GM21381 (cell line): ENCODE data around the gene FOXN3.

Experiments used
- ATAC-seq: cut with Tn5 transposase; IDR thresholded peaks from one replicate; pipeline ENCODE4 v1.9.1; 2021; ENCODE audit warnings: mild to moderate bottlenecking, moderate library complexity; ENCODE audit not compliant: unreplicated experiment

The FOXN3 gene

GRCh38 chr14:89411976-89412375 lies 5.1 kb downstream of the FOXN3 start:
- ATAC-seq = no peak

GRCh38 chr14:89409961-89410360 lies 7.1 kb downstream of the FOXN3 start:
- no peak for ATAC-seq

- ATAC-seq = no peak
Observed at GRCh38 chr14:89408907-89409700, 7.9 kb downstream of the FOXN3 start.

- no peak for ATAC-seq
Observed at GRCh38 chr14:89407856-89408255, 9.2 kb downstream of the FOXN3 start.

GRCh38 chr14:89406941-89407340 lies 10.1 kb downstream of the FOXN3 start:
- no peak for ATAC-seq

GRCh38 chr14:89406361-89406760 lies 10.7 kb downstream of the FOXN3 start:
- no peak for ATAC-seq

- ATAC-seq = no peak
Observed at GRCh38 chr14:89405712-89406111, 11.3 kb downstream of the FOXN3 start.

- no peak for ATAC-seq
Observed at GRCh38 chr14:89402363-89402762, 14.7 kb downstream of the FOXN3 start.

- no peak for ATAC-seq
Observed at GRCh38 chr14:89401761-89402160, 15.3 kb downstream of the FOXN3 start.

- ATAC-seq = no peak
Observed at GRCh38 chr14:89401241-89401640, 15.8 kb downstream of the FOXN3 start.

- no peak for ATAC-seq
Observed at GRCh38 chr14:89400529-89400928, 16.5 kb downstream of the FOXN3 start.

GRCh38 chr14:89399594-89400068 lies 17.4 kb downstream of the FOXN3 start:
- ATAC-seq = no peak

GRCh38 chr14:89399157-89399556 lies 17.9 kb downstream of the FOXN3 start:
- ATAC-seq = no peak

- ATAC-seq = no peak
Observed at GRCh38 chr14:89397569-89398230, 19.3 kb downstream of the FOXN3 start.

- ATAC-seq = no peak
Observed at GRCh38 chr14:89394972-89395371, 22.1 kb downstream of the FOXN3 start.

- ATAC-seq = no peak
Observed at GRCh38 chr14:89393222-89393745, 23.7 kb downstream of the FOXN3 start.

GRCh38 chr14:89392181-89392580 lies 24.9 kb downstream of the FOXN3 start:
- ATAC-seq = no peak

GRCh38 chr14:89391556-89391955 lies 25.5 kb downstream of the FOXN3 start:
- no peak for ATAC-seq

- ATAC-seq = no peak
Observed at GRCh38 chr14:89391123-89391522, 25.9 kb downstream of the FOXN3 start.

GRCh38 chr14:89388853-89389252 lies 28.2 kb downstream of the FOXN3 start:
- no peak for ATAC-seq

GRCh38 chr14:89387922-89388685 lies 28.9 kb downstream of the FOXN3 start:
- no peak for ATAC-seq
